ENCODE results near the gene PLK3. TPM values are rescaled to one million over a fixed set of nuclear protein-coding genes. Genes with fewer than 3 reads are reported as not detected.
"Not testable (repeated sequence)": the region's sequence is repeated elsewhere in the genome, so short reads cannot be mapped to it uniquely, and the experiment has no call there.

Gene PLK3
- polyA plus RNA-seq, 2 donors, result 23.1 to 58.1 TPM

- peak overlapping the region; percentile 54 to 64 for H3K4me3 ChIP-seq (ENCODE audit: low read depth in 1 of 2, low read length in 2 of 2)
- no peaks in the 10 kb centered on the region for H3K27me3 ChIP-seq (ENCODE audit: control insufficient read depth in 1 of 2, insufficient read depth in 2 of 2, low read length in 2 of 2)
- H3K27ac ChIP-seq (ENCODE audit: low read depth in 2 of 2, low read length in 1 of 2), result peak overlapping the region; percentile 93 to 98
- WGBS, 2 donors, result 0 to 1% methylated on average over 33 of the region's 33 CpGs
- peaks cover 0 to 6% of the 10 kb centered on the region in 2 donors for H3K4me1 ChIP-seq (ENCODE audit: control insufficient read depth in 2 of 2, insufficient read depth in 2 of 2, low read length in 1 of 2)
- H3K36me3 ChIP-seq (ENCODE audit: control insufficient read depth in 2 of 2, insufficient read depth in 2 of 2, low read length in 1 of 2), result peaks cover 0 to 2% of the 10 kb centered on the region in 2 donors
- no peaks in the 10 kb centered on the region for H3K9me3 ChIP-seq (ENCODE audit: control insufficient read depth in 2 of 2, insufficient read depth in 1 of 2, low read depth in 1 of 2, low read length in 1 of 2)
Measured at GRCh38 chr1:44819608-44820327, 19.6 kb downstream of the PLK3 start.

GRCh38 chr1:44820328-44821239 lies 20.4 kb downstream of the PLK3 start:
- Histone ChIP-seq H3K36me3 (ENCODE audit: control insufficient read depth in 2 of 2, insufficient read depth in 2 of 2, low read length in 1 of 2) (peaks cover 0 to under 1% of the 10 kb centered on the region in 2 donors), H3K4me3 (ENCODE audit: low read depth in 1 of 2, low read length in 2 of 2) (peak overlapping the region; percentile 54 to 64), H3K27ac (ENCODE audit: low read depth in 2 of 2, low read length in 1 of 2) (peak overlapping the region; percentile 93 to 98), H3K9me3 (ENCODE audit: control insufficient read depth in 2 of 2, insufficient read depth in 1 of 2, low read depth in 1 of 2, low read length in 1 of 2) (no peaks in the 10 kb centered on the region), H3K4me1 (ENCODE audit: control insufficient read depth in 2 of 2, insufficient read depth in 2 of 2, low read length in 1 of 2) (peaks cover 0 to 6% of the 10 kb centered on the region in 2 donors), H3K27me3 (ENCODE audit: control insufficient read depth in 1 of 2, insufficient read depth in 2 of 2, low read length in 2 of 2) (no peaks in the 10 kb centered on the region)
- WGBS, 2 donors, result 26 to 28% methylated on average over 25 of the region's 25 CpGs

DNA sequence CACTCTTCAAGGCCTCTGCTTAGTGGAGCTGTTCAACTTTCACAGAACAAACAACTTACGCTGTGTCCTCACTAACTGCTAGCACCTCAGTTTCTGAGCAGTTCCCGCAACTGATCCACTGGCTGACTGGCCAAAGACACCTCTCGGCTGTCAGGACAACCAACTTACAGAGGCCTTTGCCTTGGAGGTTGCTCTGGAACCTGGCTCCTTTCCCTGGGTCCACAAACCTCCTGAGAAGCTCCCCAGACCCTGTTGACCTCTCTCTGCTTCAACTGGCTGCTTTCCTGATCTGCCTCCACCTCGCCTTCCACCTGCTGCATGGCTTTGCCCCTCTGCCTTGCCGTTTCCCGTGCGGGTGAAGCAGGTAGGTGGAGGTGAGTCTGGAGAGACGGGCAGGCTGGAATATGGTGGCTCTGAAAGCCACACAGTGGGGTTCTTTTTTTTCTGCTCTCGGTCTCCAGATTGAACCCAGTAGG lies 21.1 kb downstream of the PLK3 start:
- H3K27ac ChIP-seq (ENCODE audit: low read depth in 2 of 2, low read length in 1 of 2), result no peak overlapping the region
- H3K4me3 ChIP-seq (ENCODE audit: low read depth in 1 of 2, low read length in 2 of 2), result no peak overlapping the region
- H3K36me3 ChIP-seq (ENCODE audit: control insufficient read depth in 2 of 2, insufficient read depth in 2 of 2, low read length in 1 of 2), result no peaks in the 10 kb centered on the region
- peaks cover 0 to 6% of the 10 kb centered on the region in 2 donors for H3K4me1 ChIP-seq (ENCODE audit: control insufficient read depth in 2 of 2, insufficient read depth in 2 of 2, low read length in 1 of 2)
- 86% methylated on average over 9 of the region's 9 CpGs for WGBS, 2 donors
- no peaks in the 10 kb centered on the region for H3K9me3 ChIP-seq (ENCODE audit: control insufficient read depth in 2 of 2, insufficient read depth in 1 of 2, low read depth in 1 of 2, low read length in 1 of 2)
- no peaks in the 10 kb centered on the region for H3K27me3 ChIP-seq (ENCODE audit: control insufficient read depth in 1 of 2, insufficient read depth in 2 of 2, low read length in 2 of 2)

DNA sequence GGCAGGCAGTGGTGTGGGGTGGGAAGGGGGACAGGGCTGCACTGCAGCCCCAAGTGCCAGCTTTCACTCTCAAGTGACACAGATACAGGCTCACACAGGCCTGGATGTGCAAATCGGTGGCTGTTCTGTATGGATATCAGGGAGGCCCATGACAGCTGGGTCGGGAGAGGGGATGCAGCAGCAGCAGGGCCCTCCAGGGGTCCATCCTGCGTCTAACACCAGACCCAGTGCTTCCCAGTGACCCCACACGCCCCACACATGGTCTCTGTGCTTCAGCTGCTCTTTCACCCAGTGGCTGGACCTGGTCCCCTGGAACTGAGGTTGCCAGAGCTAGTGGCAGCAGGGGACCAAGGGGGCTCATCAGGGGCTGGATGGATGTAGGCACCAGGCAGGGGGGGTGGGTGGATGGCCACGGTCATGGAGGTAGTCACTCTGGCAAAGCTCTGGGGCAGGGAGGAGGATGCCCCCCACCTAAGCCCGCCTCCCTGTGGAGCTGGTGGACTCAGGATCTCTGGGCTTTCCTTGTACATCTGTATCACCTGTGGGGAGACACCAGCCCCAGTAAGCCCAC lies 22.0 kb downstream of the PLK3 start:
- Histone ChIP-seq H3K27ac (ENCODE audit: low read depth in 2 of 2, low read length in 1 of 2) (no peak overlapping the region), H3K4me3 (ENCODE audit: low read depth in 1 of 2, low read length in 2 of 2) (no peak overlapping the region), H3K4me1 (ENCODE audit: control insufficient read depth in 2 of 2, insufficient read depth in 2 of 2, low read length in 1 of 2) (peaks cover 0 to 6% of the 10 kb centered on the region in 2 donors), H3K27me3 (ENCODE audit: control insufficient read depth in 1 of 2, insufficient read depth in 2 of 2, low read length in 2 of 2) (no peaks in the 10 kb centered on the region), H3K9me3 (ENCODE audit: control insufficient read depth in 2 of 2, insufficient read depth in 1 of 2, low read depth in 1 of 2, low read length in 1 of 2) (no peaks in the 10 kb centered on the region), H3K36me3 (ENCODE audit: control insufficient read depth in 2 of 2, insufficient read depth in 2 of 2, low read length in 1 of 2) (no peaks in the 10 kb centered on the region)
- 84 to 85% methylated on average over 6 of the region's 6 CpGs for WGBS, 2 donors

DNA sequence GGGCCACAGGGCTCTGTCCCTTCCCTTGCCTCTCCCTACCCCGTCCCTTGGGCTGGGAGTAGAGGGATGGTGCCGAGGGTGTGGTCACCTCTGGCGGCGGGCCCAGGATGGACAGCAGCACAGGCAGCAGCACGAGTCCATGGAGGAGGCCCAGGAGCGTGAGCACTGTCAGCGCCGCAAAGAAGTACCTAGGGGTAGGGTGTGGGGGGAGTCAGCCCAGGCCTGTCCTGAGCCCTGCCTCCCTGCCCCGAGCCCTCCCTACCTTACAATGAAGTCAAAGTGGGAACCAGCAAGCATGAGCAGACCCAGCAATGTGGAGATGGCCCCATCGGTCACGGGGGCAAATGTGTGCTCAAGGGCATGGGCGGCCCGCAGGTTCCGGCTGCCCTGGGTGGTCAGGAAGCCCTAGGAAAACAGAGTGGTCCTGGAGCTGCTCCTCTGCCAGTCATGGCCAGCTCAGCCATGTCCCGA lies 22.8 kb downstream of the PLK3 start:
- 83 to 88% methylated on average over 15 of the region's 15 CpGs for WGBS, 2 donors
- peaks cover 0 to 6% of the 10 kb centered on the region in 2 donors for H3K4me1 ChIP-seq (ENCODE audit: control insufficient read depth in 2 of 2, insufficient read depth in 2 of 2, low read length in 1 of 2)
- H3K4me3 ChIP-seq (ENCODE audit: low read depth in 1 of 2, low read length in 2 of 2), result no peak overlapping the region
- no peaks in the 10 kb centered on the region for H3K36me3 ChIP-seq (ENCODE audit: control insufficient read depth in 2 of 2, insufficient read depth in 2 of 2, low read length in 1 of 2)
- H3K9me3 ChIP-seq (ENCODE audit: control insufficient read depth in 2 of 2, insufficient read depth in 1 of 2, low read depth in 1 of 2, low read length in 1 of 2), result no peaks in the 10 kb centered on the region
- H3K27me3 ChIP-seq (ENCODE audit: control insufficient read depth in 1 of 2, insufficient read depth in 2 of 2, low read length in 2 of 2), result no peaks in the 10 kb centered on the region
- no peak overlapping the region for H3K27ac ChIP-seq (ENCODE audit: low read depth in 2 of 2, low read length in 1 of 2)

DNA sequence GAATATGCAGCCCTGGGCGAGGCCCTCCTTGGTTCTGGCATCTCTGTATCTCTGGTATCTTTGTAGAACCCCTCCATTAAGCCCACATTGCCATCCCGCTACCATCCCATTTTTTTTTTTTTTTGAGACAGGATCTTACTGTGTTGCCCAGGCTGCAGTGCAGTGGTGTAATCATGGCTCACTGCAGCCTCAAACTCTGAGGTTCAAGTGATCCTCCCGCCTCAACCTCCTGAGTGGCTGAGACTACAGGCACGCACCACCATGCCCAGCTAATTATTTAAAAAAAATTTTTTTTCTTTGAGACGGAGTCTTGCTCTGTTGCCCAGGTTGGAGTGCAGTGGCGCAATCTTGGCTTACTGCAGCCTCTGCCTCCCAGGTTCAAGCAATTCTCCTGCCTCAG lies 24.2 kb downstream of the PLK3 start:
- WGBS, 2 donors, result 91 to 94% methylated on average over 6 of the region's 6 CpGs
- H3K4me3 ChIP-seq (ENCODE audit: low read depth in 1 of 2, low read length in 2 of 2); H3K4me1 ChIP-seq (ENCODE audit: control insufficient read depth in 2 of 2, insufficient read depth in 2 of 2, low read length in 1 of 2); H3K9me3 ChIP-seq (ENCODE audit: control insufficient read depth in 2 of 2, insufficient read depth in 1 of 2, low read depth in 1 of 2, low read length in 1 of 2); H3K27ac ChIP-seq (ENCODE audit: low read depth in 2 of 2, low read length in 1 of 2); H3K36me3 ChIP-seq (ENCODE audit: control insufficient read depth in 2 of 2, insufficient read depth in 2 of 2, low read length in 1 of 2); H3K27me3 ChIP-seq (ENCODE audit: control insufficient read depth in 1 of 2, insufficient read depth in 2 of 2, low read length in 2 of 2): not testable (repeated sequence)

GRCh38 chr1:44826375-44827196 lies 26.4 kb downstream of the PLK3 start:
- no peaks in the 10 kb centered on the region for H3K27me3 ChIP-seq (ENCODE audit: control insufficient read depth in 1 of 2, insufficient read depth in 2 of 2, low read length in 2 of 2)
- H3K4me3 ChIP-seq (ENCODE audit: low read depth in 1 of 2, low read length in 2 of 2), result no peak overlapping the region
- WGBS, 2 donors, result 69 to 72% methylated on average over 24 of the region's 24 CpGs
- H3K9me3 ChIP-seq (ENCODE audit: control insufficient read depth in 2 of 2, insufficient read depth in 1 of 2, low read depth in 1 of 2, low read length in 1 of 2), result no peaks in the 10 kb centered on the region
- H3K4me1 ChIP-seq (ENCODE audit: control insufficient read depth in 2 of 2, insufficient read depth in 2 of 2, low read length in 1 of 2), result no peaks in the 10 kb centered on the region
- no peak overlapping the region for H3K27ac ChIP-seq (ENCODE audit: low read depth in 2 of 2, low read length in 1 of 2)
- H3K36me3 ChIP-seq (ENCODE audit: control insufficient read depth in 2 of 2, insufficient read depth in 2 of 2, low read length in 1 of 2), result no peaks in the 10 kb centered on the region

- H3K9me3 ChIP-seq (ENCODE audit: control insufficient read depth in 2 of 2, insufficient read depth in 1 of 2, low read depth in 1 of 2, low read length in 1 of 2), result no peaks in the 10 kb centered on the region
- H3K27me3 ChIP-seq (ENCODE audit: control insufficient read depth in 1 of 2, insufficient read depth in 2 of 2, low read length in 2 of 2), result no peaks in the 10 kb centered on the region
- WGBS, 2 donors, result 87 to 88% methylated on average over 28 of the region's 28 CpGs
- H3K36me3 ChIP-seq (ENCODE audit: control insufficient read depth in 2 of 2, insufficient read depth in 2 of 2, low read length in 1 of 2), result no peaks in the 10 kb centered on the region
- no peak overlapping the region for H3K4me3 ChIP-seq (ENCODE audit: low read depth in 1 of 2, low read length in 2 of 2)
- H3K27ac ChIP-seq (ENCODE audit: low read depth in 2 of 2, low read length in 1 of 2), result no peak overlapping the region
- H3K4me1 ChIP-seq (ENCODE audit: control insufficient read depth in 2 of 2, insufficient read depth in 2 of 2, low read length in 1 of 2), result no peaks in the 10 kb centered on the region
Measured at GRCh38 chr1:44827197-44828002, 27.2 kb downstream of the PLK3 start.
